ENCODE data around the gene SP100.

SP100 gene

DNA sequence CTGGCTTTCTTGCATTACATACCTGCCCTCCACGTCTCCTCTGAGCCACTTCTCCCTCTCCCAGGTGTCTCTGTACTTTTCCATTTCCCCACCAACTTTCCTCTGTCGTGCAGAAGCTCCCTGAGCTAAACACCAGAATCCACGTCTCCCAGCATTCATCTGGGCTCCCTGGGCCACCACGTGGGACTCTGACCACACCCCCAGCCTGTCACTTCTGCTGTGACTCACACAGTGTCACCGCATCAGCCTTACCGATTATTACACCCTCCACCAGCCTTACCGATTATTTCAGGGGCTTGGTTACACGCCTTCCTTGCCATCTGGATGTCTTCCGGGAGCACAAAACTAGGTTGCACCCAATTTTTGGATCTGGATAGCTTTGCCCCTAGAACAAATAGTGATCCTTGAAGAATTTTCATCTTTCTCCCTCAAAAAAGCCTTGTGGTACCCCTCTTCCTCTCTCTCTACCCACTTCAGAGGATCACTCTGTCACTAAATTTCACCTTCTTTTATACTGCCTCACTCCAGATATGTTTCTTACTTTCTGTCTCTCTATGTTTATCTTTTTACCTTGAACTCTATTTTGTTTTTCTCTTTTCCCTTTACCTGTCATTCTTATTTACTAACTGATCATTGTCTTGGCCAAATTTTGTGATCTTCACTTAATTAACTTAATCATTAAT, 159.8 kb downstream of the SP100 start:
- no peak for FAIRE-seq
- no peak for DNase-seq (ENCODE audit: insufficient read length, low spot score)
- TF ChIP-seq, protein P1, sequence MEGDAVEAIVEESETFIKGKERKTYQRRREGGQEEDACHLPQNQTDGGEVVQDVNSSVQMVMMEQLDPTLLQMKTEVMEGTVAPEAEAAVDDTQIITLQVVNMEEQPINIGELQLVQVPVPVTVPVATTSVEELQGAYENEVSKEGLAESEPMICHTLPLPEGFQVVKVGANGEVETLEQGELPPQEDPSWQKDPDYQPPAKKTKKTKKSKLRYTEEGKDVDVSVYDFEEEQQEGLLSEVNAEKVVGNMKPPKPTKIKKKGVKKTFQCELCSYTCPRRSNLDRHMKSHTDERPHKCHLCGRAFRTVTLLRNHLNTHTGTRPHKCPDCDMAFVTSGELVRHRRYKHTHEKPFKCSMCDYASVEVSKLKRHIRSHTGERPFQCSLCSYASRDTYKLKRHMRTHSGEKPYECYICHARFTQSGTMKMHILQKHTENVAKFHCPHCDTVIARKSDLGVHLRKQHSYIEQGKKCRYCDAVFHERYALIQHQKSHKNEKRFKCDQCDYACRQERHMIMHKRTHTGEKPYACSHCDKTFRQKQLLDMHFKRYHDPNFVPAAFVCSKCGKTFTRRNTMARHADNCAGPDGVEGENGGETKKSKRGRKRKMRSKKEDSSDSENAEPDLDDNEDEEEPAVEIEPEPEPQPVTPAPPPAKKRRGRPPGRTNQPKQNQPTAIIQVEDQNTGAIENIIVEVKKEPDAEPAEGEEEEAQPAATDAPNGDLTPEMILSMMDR (IDR thresholded peaks at IDR 0.05; ENCODE audit: insufficient read depth, missing control alignments) = no peak

DNA sequence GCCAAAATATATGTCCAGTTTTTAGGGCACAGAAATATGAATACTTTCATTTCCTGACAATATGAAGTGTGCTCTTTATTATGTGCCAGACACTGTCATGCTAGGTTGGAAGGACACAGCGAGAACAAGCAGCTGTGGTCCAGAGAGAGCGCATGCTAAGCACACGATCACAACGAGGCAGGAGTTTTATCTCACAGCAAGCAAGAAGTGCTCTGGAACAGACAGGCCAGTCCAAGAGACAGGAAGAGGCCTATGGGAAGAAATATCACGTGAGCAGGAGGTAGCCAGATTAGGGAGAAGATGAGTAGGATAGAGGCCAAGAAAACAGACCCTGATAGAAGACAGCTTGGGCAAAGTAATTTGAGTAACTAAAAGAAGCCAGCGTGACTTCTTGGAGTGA, 161.1 kb downstream of the SP100 start:
- FAIRE-seq = no peak
- no peak for DNase-seq (ENCODE audit: insufficient read length, low spot score)
- TF ChIP-seq, protein P1 (IDR thresholded peaks at IDR 0.05; ENCODE audit: insufficient read depth, missing control alignments) = no peak

DNA sequence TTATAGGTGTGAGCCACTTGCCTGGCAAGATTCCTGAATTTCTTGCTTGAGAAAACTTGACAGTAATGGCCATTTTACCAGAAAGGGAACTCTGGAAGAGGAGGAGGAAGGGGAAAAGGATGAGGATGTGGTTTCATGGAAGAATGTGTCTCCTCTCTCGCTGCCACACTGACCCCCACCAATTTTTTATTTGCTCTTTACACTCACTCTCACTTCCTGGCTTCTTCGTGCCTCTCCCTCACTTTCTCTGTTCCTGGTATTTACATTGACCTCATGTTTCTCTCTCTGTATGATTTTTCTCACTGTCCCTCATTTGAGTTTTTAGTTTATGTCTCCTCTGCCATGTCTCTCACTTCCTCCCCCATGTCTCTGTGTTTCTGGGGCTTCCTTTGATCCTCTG, 162.1 kb downstream of the SP100 start:
- TF ChIP-seq, protein P1 (IDR thresholded peaks at IDR 0.05; ENCODE audit: insufficient read depth, missing control alignments) = no peak
- FAIRE-seq (no peak), DNase-seq (ENCODE audit: insufficient read length, low spot score) (no peak)

DNA sequence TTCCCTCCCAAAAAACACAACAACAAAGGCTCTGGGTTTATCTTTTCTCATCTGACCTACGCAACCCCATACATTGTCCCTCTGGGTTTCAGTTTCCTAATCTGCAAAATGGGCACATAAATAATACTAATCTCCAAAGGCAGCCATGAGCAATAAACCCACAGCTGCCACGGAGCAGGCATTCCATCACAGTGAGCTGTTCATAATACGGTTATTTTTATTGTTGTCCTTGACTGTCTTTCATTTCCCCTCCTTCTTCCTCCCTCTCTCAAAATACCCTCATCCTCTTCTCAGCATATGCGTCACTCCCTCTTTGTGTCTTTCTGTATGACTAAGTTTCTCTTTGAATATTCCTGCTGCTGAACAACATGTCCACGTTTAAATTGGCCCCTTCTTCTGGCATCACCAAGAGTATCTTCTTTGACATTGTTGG, 166.9 kb downstream of the SP100 start:
- FAIRE-seq = no peak
- TF ChIP-seq, protein P1 (IDR thresholded peaks at IDR 0.05; ENCODE audit: insufficient read depth, missing control alignments) = no peak
- no peak for DNase-seq (ENCODE audit: insufficient read length, low spot score)

GRCh38 chr2:230583581-230583980, 167.6 kb downstream of the SP100 start:
- no peak for FAIRE-seq
- TF ChIP-seq, protein P1 (IDR thresholded peaks at IDR 0.05; ENCODE audit: insufficient read depth, missing control alignments) = no peak

DNA sequence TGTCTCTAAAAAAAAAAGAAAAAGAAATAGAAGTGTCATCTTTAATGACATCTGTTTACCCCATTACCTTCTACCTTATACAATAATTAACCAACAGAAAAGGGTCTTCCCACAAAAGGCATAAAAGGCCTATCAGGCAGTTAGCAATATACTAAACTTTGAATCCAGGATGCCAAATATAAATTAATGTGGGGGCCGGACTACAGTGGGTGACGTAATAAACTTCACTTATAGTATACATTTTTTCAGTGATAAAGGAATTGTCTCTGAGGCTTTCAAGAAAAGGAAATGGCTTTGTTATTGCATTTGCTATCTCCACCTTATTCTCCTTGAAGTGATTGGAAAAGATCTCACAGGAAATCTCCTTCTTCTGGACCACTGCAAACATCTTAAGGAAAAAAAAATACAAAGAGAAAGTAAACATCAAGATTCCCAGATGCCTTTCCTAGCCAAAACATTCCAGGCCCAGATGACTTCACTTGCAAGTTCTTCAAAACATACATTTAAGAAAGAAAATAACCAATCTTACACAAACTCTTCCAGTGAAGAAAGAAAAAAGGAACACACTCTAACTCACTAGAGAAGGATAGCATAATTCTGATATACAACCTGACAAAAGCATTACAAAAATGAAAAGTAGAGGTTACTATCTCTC, 170.5 kb downstream of the SP100 start:
- DNase-seq (ENCODE audit: insufficient read length, low spot score) = no peak
- FAIRE-seq = no peak
- TF ChIP-seq, protein P1 (IDR thresholded peaks at IDR 0.05; ENCODE audit: insufficient read depth, missing control alignments) = no peak

More at GRCh38 chr2:230583581-230583980, 167.6 kb downstream of the SP100 start:
- DNase-seq (ENCODE audit: insufficient read length, low spot score) = no peak

DNA sequence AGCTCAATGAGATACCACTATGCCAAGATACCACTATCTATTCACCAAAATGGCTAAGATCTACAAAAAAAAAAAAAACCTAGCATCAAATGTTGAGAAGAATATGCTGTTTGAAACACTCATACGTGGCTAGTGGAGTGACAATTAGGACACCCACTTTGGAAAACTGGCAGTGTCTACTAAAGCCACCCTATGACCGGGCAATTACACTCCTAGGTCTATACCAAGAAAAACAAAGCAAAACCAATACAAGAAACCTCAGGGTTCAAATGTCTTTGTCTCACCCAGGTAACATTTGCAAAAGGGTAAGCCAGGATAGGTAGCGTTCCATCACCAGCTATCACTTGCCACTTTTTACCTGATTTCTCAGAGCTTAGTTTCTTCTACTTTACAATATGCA, 173.0 kb downstream of the SP100 start:
- DNase-seq (ENCODE audit: insufficient read length, low spot score) (no peak), FAIRE-seq (no peak)
- TF ChIP-seq, protein P1 (IDR thresholded peaks at IDR 0.05; ENCODE audit: insufficient read depth, missing control alignments) = no peak
